HuH-7 (cell line): ENCODE results near the gene DNAJB2.

ENCODE experiments used
- DNase-seq: peaks from one replicate; pipeline ENCODE4 v3.0.0; 2011; ENCODE audit warnings: low spot score

DNAJB2 gene

DNA sequence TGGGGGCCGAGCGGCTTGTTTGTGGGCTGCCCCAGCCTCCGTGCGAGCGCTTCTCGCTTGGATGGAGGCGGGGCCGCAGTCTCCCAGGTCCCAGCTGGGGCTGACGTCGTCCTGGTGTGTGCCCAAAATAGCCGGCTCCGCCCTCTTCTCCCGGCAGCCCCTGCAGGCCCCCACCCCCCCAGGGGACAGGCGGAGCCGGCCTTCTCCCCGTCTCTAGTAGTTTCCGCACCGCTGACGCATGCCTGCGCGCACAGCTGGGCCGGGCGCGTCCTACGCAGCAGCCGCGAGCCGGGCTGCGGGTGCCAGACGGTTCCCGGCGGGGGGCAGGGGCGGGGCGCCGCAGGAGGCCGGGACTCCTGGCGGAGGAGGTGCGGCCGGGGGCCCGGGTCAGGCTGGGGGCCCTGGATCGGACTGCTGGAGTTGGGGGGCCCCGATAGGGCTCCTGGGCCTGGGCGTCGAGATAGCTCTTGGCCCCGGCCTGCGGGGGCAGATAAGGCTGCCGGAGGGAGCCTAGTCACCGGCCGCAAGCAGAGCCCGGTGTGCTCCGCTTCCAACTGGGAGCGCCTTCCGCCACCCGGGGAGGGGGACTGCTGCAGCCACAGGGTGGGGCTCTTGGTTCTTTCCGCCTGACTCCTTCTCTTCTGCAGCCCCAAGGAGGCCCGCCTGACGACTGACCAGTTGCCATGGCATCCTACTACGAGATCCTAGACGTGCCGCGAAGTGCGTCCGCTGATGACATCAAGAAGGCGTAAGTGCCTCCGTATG lies at the start of gene DNAJB2:
Gene DNAJB2 (plus strand): TSS at position 216 of the 765 bp plus-strand sequence. CDS start 468 bp downstream, at position 684.
- DNase-seq, result peak; percentile 99

DNA sequence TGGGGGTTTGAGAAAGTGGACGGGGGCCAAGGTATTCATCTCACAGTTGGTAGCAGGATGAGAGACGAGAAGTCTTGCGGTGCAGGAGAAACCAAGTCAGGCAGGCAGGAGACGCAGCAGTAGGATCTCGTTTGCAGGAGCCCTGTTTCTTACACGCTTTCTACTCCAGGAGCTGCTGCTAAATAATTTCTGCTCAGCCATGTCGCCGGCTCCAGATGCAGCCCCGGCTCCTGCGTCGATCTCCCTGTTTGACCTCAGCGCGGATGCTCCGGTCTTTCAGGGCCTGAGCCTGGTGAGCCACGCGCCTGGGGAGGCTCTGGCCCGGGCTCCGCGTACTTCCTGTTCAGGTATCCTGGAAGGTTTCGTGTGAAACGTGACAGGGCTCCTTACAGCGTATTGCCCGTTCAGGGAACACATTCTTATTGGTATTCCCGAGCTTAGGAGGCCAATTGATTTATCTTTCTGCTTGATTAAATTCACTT lies 49.1 kb upstream of the DNAJB2 start:
- DNase-seq, result peak; percentile 44

DNA sequence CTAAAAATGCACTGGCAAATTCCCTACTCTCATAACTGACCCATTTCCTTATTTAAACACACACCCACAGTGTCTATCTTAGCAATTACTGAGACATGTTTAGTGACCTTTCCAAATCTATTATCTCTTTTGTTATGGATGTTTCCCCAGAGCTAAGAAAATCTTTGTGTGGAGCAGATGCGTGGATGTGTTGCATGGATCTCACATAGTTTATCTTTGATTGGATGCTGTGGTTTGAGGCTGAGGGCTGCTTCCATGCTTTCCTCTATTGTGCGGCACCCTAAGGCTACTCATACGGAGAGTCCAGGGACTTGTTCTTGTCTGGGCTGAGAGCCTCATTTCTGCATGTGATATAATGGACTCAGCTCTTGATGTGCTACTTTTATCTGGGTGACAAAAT lies 44.8 kb upstream of the DNAJB2 start:
- no peak for DNase-seq

DNA sequence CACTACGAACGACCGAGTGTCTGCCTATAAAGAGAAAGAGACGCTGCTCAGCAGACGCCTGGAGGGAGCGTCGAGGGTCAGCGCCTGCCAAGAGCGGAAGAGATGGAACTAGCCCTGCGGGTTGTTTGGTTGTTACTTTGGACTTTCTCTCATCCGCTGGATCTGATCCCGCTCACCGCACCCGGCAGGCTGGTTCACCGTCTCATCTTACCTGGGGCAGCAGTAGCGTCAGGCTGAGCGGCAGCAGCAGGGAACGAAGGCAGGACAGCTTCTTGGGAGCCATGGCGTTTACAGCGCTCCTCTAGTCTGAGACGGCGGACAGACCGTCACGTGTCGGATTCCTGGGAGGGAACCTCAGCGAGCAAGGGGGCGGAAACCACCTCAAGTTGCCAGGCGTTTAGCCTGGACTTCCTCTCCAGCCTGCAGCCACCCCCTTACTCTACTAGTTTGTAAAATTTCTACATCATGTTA lies 35.8 kb upstream of the DNAJB2 start:
- DNase-seq, result no peak

DNA sequence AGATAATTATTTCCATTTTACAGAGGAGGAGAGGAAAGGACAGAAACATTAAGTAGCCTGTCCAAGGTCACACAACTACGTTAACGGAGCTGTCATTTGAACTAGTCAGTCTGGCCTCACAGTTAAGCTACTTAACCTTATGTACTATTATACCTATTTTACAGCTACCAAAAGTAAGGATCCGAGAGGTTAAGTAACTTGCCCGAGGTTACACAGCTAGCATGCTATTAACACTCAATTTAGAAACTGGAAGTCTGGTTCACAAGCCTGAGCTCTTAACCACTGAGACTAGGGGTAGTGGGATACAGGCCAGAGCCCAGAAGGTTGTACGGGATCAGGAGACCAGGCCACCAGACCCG lies 34.4 kb upstream of the DNAJB2 start:
- DNase-seq, result no peak

DNA sequence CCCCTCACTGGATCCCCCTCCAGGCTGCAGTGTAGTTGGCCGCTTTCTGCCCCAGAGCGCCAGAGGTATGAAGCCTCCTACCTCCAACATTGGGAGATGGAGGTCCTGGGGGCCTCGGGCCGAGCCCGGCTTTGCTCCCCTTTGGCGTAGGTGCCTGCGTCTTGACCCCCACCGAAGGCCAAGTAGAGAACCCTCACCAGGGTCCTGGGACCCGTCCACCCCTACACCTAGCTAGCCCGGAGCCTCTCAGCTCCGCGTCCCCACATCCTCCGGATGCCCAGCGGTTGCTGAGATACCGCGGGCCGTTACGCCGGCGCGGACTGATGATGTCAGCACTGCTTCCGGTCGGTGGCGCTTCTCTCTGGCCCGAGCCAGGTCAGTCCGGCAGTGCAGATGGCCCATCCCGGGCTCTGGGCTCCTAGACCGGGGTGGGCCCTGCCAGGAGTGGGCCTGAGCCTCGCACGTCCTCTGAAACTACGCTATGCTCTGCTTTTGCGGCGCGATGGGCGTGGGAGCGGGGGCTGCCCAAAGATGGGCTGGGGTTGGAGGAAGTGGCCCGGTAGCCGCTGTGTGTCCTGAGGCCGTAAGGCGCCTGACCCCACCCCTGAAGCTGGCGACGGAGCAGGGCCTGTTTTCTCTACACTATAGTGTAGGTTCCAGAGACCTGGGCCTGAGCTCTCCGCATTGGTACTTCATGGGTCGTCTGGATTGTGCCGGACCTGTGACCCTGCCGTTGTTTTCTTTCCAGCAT lies 33.8 kb upstream of the DNAJB2 start, which contains the start of the genes GLB1L and STK16:
Gene GLB1L (minus strand): TSS at position 297 of the 751 bp plus-strand sequence. CDS start 1,871 bp downstream, outside the sequence.
Gene STK16 (plus strand): TSS at position 332 of the 751 bp plus-strand sequence. CDS start 521 bp downstream, outside the sequence.
- DNase-seq, result peak; percentile 94

DNA sequence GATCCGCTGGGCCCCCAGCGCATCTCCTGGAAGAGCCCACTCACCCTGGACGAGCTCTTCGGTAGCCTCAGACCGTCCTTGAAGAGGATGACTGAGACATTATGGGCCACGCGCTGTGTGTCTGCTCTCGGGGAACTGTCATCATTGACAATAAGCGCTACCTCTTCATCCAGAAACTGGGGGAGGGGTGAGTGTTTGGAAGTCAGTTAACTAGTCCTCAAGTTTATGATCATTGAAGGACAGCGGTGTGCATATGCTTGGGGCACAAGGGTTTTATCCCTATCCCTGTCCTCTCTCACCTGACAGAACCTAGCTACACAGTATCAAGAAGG lies 33.3 kb upstream of the DNAJB2 start:
- no peak for DNase-seq

DNA sequence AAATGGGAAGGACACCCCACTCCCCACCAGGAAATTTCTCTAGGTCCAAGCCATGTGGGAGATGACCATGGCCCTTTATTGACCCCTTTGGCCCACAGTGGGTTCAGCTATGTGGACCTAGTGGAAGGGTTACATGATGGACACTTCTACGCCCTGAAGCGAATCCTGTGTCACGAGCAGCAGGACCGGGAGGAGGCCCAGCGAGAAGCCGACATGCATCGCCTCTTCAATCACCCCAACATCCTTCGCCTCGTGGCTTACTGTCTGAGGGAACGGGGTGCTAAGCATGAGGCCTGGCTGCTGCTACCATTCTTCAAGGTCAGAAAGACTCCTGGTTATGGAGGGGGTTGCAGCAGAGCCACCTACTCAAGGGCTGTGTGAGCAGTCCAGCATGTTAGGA lies 32.6 kb upstream of the DNAJB2 start:
- no peak for DNase-seq

DNA sequence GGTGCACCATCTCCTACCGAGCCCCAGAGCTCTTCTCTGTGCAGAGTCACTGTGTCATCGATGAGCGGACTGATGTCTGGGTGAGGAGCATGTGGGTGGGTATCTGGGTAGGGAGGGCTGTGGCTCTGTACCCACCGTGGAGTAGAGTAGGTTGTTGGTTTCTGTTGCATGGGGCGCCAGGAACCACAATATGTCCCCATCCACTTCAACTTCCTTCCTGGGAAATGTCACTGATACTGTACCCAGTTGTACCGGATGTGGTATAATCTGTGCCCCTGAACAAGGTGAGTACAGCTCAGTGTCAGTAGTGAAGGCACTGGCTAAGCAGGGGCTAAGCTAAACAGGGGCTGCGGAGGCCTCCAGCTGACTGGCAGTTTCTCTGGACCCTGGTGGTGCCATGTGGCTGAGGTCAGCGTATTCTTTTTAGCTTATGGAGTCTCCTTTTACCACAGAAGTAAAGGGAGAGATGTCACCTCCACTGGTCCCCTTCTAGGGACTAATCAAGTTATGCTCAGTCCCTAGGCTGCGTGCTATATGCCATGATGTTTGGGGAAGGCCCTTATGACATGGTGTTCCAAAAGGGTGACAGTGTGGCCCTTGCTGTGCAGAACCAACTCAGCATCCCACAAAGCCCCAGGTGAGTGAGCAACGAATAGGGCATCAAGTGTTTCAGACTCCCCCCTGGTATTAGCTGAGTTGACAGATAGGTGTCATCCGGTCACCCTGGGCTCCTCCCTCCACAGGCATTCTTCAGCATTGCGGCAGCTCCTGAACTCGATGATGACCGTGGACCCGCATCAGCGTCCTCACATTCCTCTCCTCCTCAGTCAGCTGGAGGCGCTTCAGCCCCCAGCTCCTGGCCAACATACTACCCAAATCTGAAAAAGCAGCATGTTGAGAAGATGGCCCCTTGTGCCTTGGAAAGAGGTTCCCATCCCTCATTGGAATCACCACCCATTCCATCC lies 31.2 kb upstream of the DNAJB2 start:
- no peak for DNase-seq

DNA sequence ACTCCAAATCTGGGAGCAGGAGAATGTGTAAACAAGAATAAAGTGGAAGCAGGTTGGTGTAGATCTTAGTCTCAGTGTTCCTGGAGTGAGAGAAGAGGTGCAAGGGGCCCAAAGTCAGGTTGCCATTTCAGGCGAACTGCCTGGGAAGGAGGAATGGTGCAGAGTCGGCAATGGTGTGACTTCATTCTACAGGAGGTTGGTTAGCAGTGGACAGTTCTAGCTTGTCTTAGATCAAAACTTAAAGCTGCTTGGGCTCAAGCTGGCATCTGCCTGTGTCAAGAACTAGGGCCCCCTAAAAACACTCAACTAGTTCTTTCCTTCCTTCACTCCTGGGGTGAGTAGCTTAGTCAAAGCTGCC lies 30.3 kb upstream of the DNAJB2 start:
- no peak for DNase-seq

DNA sequence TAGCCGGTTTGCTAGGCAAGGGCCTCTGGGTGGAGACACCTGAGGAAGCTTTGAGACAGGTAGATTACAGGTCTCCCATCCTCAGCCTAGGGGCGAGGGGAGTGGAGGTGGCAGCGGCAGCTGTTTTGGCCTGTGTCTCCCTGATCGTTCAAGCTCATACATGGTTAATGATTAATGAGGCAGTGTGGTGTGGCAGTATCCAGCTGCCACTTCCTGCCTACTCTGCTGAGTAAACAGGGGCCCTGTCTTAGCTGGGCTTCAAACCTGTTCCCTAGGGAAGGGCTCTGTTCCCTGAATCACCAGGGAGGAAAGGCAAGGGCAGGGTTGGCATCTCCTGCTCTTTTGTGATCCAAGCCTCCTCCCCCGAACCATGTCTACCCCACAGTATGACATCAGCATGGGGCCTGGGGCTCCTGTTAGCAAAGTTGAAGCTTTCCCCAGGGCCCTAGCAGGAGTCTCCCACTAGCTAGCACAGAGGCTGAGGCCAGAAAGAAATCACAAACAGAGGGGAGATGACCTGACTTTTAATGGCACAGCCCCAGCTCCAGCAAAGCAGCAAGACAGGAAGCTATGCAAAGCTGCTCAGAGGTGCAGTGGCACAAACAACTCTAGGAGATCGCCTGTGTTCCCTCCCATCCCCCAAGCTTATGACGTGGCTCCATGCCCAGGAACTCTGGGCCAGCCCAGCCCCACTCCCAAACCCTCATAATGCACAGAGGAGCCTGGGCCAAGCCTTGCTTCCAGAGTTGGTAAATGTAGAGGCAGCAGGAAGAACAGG lies 29.8 kb upstream of the DNAJB2 start:
- DNase-seq, result peak; percentile 89

DNA sequence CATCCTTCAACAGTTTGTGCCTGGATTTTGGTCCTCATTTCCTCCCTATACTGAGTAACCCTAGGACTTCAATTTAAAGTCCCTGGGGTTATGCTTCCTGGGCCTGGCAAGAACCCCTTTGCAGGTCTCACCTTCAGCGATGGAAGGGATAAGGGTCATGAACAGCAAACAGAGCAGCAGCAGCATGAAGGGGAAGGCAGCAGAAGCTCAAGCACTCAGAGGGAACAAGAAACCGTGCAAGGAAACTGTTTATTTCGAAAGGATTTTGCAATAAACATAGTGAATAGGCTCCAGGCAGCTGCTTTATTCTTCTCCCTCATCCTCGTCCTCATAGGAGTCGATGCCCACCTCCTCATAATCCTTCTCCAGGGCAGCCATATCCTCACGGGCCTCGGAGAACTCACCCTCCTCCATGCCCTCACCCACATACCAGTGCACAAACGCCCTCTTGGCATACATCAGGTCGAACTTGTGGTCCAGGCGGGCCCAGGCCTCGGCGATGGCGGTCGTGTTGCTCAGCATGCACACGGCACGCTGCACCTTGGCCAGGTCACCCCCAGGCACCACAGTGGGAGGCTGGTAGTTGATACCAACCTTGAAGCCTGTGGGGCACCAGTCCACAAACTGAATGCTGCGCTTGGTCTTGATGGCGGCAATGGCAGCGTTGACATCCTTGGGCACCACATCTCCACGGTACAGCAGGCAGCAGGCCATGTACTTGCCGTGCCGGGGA lies 29.0 kb upstream of the DNAJB2 start:
- DNase-seq, result no peak

DNA sequence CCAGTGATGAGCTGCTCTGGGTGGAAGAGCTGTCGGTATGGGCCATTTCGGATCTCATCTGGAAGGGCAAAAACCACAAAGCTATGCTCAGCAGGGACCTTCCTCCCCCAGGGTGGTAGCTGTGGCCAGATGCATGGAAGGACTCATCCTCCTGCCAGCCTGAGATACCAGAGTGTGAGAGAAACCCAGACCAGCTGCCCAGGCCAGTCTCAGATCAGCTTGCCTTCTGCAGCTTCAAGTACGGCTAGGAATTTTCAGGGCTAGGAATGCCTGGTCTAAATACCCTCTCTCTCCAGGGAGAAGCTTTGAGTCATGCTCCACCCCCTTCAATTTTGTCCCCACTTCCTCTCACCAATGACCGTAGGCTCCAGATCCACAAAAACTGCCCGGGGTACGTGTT lies 27.5 kb upstream of the DNAJB2 start:
- no peak for DNase-seq

DNA sequence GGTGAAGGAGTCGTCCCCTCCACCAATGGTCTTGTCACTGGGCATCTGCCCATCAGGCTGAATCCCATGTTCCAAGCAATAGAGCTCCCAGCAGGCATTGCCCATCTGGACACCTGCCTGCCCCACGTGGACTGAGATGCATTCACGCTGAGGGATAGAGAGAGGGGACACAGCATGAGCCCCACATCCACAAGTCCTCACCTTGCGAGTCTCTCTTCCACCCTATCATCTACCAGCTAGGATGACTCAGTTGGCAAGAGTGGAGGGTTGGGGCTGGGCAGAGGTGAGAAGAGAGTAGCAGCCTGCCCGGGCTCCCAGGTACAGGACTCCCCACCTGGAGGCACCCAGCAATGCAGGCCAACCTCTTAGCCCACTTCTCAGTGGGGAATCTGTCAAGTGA lies 27.1 kb upstream of the DNAJB2 start:
- no peak for DNase-seq

DNA sequence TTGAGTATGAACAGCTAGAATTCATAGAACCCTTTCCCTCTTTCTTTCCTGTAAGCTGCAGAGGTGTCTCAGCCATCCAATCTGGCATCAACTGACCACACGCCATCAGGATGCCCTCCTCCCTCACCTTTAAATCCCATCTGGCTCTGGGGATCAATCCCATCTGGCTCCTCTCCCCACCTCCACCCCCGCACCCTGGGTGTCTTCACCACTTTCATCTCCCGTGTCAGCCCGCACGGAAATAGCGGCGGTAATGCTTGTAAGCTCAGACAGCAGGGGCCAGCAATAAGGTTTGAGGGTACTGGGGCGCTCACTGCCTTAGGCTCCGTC lies 26.6 kb upstream of the DNAJB2 start:
- DNase-seq, result no peak

DNA sequence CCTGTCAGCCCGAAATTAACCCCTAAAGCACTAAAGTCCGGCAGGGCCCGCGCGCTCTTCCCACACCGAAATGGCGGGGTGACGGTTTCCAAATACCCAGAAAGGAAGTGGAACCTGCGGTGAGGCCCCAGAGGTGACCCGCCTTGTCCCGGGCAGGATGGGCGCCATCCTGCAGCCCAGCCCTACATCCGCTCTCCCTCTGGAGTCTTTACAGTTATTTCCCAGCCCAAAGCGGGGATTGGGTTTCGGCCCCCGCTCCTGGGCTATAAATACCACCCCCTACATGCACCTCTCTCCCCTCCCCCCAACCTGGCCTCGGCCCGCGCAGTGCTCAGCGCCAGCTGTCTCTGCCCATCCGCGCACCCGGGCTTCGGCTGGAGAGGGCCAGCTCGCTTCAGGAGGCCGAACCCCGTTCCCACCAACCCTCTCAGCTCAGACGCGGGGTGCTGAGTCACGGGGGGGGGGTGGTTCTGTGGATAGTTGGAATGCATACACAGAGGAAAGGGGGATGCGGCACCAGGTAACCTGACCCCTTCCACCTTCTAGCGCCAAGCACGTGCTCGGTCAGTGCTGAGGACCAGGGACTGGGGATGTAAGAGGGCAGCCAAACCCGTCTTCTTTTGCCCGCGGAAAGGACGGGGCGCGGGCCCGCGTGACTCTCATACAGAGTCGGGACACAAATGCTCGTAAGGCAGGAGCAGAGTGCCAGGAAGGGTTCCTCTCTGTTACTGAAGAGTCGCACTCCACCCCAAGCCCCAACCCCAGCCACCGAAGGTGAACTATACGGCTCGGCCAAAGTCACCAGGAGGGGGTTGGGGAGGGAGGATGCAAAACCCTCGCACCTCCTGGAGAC lies 26.0 kb upstream of the DNAJB2 start, which contains the start of gene TUBA4B:
Gene TUBA4B (plus strand): TSS at position 344 of the 853 bp plus-strand sequence. CDS start 165 bp downstream, at position 509.
- no peak for DNase-seq

DNA sequence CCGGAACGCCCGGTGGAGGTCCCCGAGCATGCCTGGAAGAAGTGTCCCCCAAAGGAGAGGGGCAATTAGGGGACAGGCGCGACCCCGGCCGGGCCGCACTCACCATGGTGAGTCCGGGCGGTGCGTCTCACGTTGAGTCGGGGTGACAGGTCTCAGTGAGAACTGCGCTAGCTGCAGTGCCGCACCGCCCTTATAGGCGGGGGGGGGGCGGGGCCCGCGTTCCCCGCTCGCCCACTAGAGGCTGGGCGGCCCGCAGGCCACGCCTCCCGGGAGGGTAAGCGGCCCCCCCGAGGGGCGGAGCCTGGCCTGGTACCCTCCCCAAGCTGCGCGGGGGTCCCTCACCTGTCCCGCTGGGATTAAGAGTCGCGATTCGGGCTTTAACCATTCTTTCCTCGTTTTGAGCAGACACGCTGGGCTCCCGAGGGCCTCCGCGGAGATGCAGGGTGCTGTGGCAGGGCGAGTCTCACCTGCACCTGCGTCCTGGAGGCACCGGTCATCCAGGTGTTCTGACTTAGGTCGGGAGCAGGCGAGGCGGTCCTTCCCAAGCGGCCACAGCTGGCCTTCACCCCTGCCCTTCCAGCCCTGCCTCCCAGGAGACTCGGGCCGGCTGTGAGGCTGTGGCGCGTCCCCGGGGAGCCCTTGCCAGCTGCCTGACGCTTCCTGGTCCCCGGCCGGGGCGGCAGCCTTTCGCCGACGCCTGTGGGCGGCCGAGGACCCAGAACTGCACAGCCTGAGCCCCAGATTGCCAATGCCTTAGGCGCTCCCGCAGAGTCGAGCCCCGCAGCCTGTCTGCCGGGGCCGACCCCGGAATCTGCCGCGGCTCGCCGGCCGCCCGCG lies 25.2 kb upstream of the DNAJB2 start, which contains the start of gene TUBA4A:
Gene TUBA4A (minus strand): TSS at position 166 of the 837 bp plus-strand sequence. CDS start 60 bp downstream, at position 106.
- DNase-seq, result peak; percentile 92

DNA sequence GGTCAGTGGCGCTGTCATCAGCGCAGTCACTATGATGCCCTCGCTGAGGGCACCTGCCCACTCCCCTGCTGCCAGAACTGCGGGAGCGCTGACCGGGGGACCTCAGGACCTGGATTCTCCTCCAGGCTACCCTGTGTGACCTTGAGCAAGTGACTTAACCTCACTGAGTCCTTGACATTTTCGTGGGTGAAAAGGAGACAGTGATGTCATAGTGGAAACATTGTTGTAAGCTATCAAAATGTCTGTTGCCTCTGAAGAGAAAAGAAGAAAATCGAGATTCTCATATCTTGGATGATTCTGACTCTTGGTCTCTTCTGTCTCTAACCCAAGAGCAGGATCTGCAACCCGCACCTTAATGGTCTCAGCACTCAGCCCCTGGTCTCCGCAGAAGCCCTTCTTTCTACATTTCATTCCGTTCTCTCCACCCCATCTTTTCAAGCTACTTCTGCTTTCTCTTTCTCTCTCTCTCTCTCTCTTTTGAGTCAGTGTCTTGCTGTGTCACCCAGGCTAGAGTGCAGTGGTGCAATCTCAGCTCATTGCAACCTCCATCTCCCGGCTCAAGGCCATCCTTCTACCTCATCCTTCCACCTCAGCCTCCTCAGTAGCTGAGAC lies 24.5 kb upstream of the DNAJB2 start:
- no peak for DNase-seq
